Mucosa of descending colon (tissue), 3 donors: ENCODE results near the gene CD164L2. TPM values are rescaled to one million over a fixed set of nuclear protein-coding genes. Genes with fewer than 3 reads are reported as not detected.

Experiments used
- ATAC-seq: fragments of 200-7000 bp; cut with Tn5 transposase; one replicate; pipeline ENCODE4 v1.9.1; 2020; ENCODE audit warnings: mild to moderate bottlenecking, moderate library complexity
- DNase-seq, 3 donors: peaks; one replicate each; pipeline ENCODE4 v3.0.0-alpha.2; 2020
- H3K36me3 ChIP-seq: fragments of 200-600 bp; one replicate; pipeline ENCODE4 v1.8.0; 2021; ENCODE audit warnings: low read depth, mild to moderate bottlenecking
- H3K4me1 ChIP-seq: fragments of 200-600 bp; one replicate; pipeline ENCODE4 v1.8.0; 2021; ENCODE audit warnings: low read depth, mild to moderate bottlenecking
- H3K4me3 ChIP-seq: fragments of 200-600 bp; one replicate; pipeline ENCODE4 v1.8.0; 2021; ENCODE audit warnings: mild to moderate bottlenecking
- H3K9me3 ChIP-seq: fragments of 200-600 bp; one replicate; pipeline ENCODE4 v1.8.0; 2021; ENCODE audit warnings: mild to moderate bottlenecking
- CTCF ChIP-seq: fragments of 200-600 bp; IDR thresholded peaks from one replicate; pipeline ENCODE4 v1.8.0; 2022; ENCODE audit warnings: antibody characterized with exemption, mild to moderate bottlenecking
- intact Hi-C, 2 donors: fragments of 100-400 bp; cut with DNase I in 1 of 2; cut with micrococcal nuclease in 1 of 2; formaldehyde crosslinking; loops; one replicate each; pipeline versions ENCODE4 v1.11.0 to v1.11.1; 2022; cut with DNase I, micrococcal nuclease
- total RNA-seq, 3 donors: library from RNA; stranded (reverse); fragmentation: NEBNext Ultra II Directional in 2 of 3; extraction: Animal tissue kit (Norgen Biotek cat#: 25700) in 2 of 3; gene quantifications; one replicate each; pipeline versions ENCODE4 v1.2.1 to v1.2.4, GENCODE V29; 2021 to 2023
- donor health status: DM: no; HTN: no; CAD: no; lungs with moderate emphysema.
- donor health status: DM: no; HTN: no; CAD: no.
- donor health status: DM: no; HTN: yes; CAD: no.

CD164L2 gene
- total RNA-seq, 3 donors from 2014 or later = 0.29 to 1.3 (median 0.51) TPM

GRCh38 chr1:27427816-27428315, 44.7 kb upstream of the CD164L2 start:
- H3K36me3 ChIP-seq = no peaks in the 10 kb centered on the region
- no peak for DNase-seq
- H3K4me1 ChIP-seq = peaks cover 21% of the 10 kb centered on the region
- no peak for TF ChIP-seq CTCF
- no peak overlapping the region for H3K4me3 ChIP-seq
- no peaks in the 10 kb centered on the region for H3K9me3 ChIP-seq
- intact Hi-C loops = no loop called here
- no peak for ATAC-seq

DNA sequence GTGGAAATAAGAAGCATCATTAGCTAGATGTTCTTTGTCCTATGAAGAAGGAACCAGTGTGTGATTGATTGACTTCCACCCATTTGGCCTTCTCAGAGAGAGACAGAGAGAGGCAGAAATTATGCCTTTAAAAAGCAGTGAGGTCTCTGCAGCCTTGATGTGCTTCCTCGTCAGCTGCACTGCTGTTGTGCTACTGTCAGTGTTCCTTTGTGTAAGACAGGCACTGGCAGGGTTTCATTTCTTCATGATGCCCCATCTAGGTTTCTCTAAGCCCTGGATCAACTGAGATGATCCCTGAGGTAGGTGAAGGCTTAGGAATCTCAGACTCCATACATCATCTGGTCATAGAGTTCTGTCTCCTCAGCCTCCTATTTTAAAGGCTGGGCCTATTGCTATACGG, 44.2 kb upstream of the CD164L2 start:
- Histone ChIP-seq H3K9me3 (no peaks in the 10 kb centered on the region), H3K4me1 (peaks cover 21% of the 10 kb centered on the region), H3K36me3 (no peaks in the 10 kb centered on the region), H3K4me3 (no peak overlapping the region)
- intact Hi-C loops = no loop called here
- DNase-seq (no peak), ATAC-seq (peak; percentile 17)
- no peak for TF ChIP-seq CTCF

GRCh38 chr1:27423709-27424108, 40.6 kb upstream of the CD164L2 start:
- ATAC-seq = no peak
- H3K4me3 ChIP-seq = no peak overlapping the region
- intact Hi-C loops = no loop called here
- no peaks in the 10 kb centered on the region for H3K9me3 ChIP-seq
- no peak for DNase-seq
- peaks cover 4% of the 10 kb centered on the region for H3K4me1 ChIP-seq
- TF ChIP-seq CTCF = no peak
- no peaks in the 10 kb centered on the region for H3K36me3 ChIP-seq

GRCh38 chr1:27418326-27419185, 35.4 kb upstream of the CD164L2 start:
- H3K9me3 ChIP-seq = no peaks in the 10 kb centered on the region
- H3K4me1 ChIP-seq = peaks cover 6% of the 10 kb centered on the region
- ATAC-seq = peak; percentile 83
- intact Hi-C loops = loop anchor here in 1 of 2 donors (10.0 kb wide), 1 partner anchor 186 kb away; the partner anchor contains the start of gene AHDC1
- no peaks in the 10 kb centered on the region for H3K36me3 ChIP-seq
- TF ChIP-seq CTCF = no peak
- peak in 2 of 3 donors; percentile 54 to 71 for DNase-seq
- H3K4me3 ChIP-seq = no peak overlapping the region

DNA sequence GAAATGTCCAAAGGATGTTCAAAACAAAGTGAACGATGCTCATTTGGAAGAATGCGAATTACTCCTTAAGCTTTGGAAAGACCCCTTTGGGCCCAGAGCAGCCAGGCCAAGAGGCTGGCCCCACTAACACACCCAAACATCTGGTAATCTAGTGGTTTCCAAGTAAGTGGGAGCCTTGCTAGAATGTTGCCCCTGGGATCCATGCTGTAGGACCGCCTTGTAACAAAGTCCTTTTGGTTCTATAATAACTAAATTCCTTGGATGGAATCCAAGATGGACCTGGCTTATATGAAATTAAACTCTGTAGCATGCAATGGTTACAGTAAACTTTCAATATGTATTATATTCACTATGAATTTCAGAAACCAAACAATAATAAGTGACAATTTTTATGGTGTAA, 34.6 kb upstream of the CD164L2 start:
- no peak for ATAC-seq
- Histone ChIP-seq H3K36me3 (no peaks in the 10 kb centered on the region), H3K9me3 (no peaks in the 10 kb centered on the region), H3K4me3 (no peak overlapping the region), H3K4me1 (peaks cover 6% of the 10 kb centered on the region)
- no peak for DNase-seq
- intact Hi-C loops = loop anchor here in 1 of 2 donors (10.0 kb wide), 1 partner anchor 187 kb away; the partner anchor contains the start of gene AHDC1
- TF ChIP-seq CTCF = no peak
